SK-N-SH (cell line): ENCODE results near the gene APLP1.

Source experiments
- FOXM1 ChIP-seq: IDR thresholded peaks from 2 replicates; pipeline ENCODE4 v1.4.0; 2012; ENCODE audit warnings: low read depth, mild to moderate bottlenecking
- GABPA ChIP-seq: IDR thresholded peaks from 2 replicates; pipeline ENCODE4 v1.4.0; 2012; ENCODE audit warnings: low read depth, mild to moderate bottlenecking
- POLR2AphosphoS5 ChIP-seq: IDR thresholded peaks from 2 replicates; pipeline ENCODE4 v1.6.1; 2012; ENCODE audit warnings: low read depth, low read length
- RAD21 ChIP-seq: IDR thresholded peaks from 2 replicates; pipeline ENCODE4 v1.6.1; 2012; ENCODE audit warnings: mild to moderate bottlenecking, low read length
- REST ChIP-seq: IDR thresholded peaks from 2 replicates; pipeline ENCODE4 v1.6.1; 2012; ENCODE audit warnings: mild to moderate bottlenecking, low read depth, low read length, moderate library complexity
- SIN3A ChIP-seq: IDR thresholded peaks from 2 replicates; pipeline ENCODE4 v1.6.1; 2012; ENCODE audit warnings: low read depth, mild to moderate bottlenecking, low read length, moderate library complexity, borderline replicate concordance
- TCF12 ChIP-seq: IDR thresholded peaks from 2 replicates; pipeline ENCODE4 v1.4.0; 2012
- USF1 ChIP-seq: IDR thresholded peaks from 2 replicates; pipeline ENCODE4 v1.4.0; 2012; ENCODE audit warnings: low read depth, borderline replicate concordance
- TF ChIP-seq, protein P1 (sequence below): fragments of 200-600 bp; sonication (generic); IDR thresholded peaks from 2 replicates; pipeline ENCODE4 v1.6.1; 2017; ENCODE audit warnings: antibody characterized with exemption, mild to moderate bottlenecking, moderate library complexity
- TF ChIP-seq, protein P2 (sequence below): IDR thresholded peaks from 2 replicates; pipeline ENCODE4 v1.4.0; 2012; ENCODE audit warnings: low read depth
- TF ChIP-seq, protein P3 (sequence below): fragments of 150-350 bp; IDR thresholded peaks from 2 replicates; pipeline ENCODE4 v1.6.1; 2017; ENCODE audit warnings: antibody characterized with exemption, low read length, low read depth, borderline replicate concordance

DNA sequence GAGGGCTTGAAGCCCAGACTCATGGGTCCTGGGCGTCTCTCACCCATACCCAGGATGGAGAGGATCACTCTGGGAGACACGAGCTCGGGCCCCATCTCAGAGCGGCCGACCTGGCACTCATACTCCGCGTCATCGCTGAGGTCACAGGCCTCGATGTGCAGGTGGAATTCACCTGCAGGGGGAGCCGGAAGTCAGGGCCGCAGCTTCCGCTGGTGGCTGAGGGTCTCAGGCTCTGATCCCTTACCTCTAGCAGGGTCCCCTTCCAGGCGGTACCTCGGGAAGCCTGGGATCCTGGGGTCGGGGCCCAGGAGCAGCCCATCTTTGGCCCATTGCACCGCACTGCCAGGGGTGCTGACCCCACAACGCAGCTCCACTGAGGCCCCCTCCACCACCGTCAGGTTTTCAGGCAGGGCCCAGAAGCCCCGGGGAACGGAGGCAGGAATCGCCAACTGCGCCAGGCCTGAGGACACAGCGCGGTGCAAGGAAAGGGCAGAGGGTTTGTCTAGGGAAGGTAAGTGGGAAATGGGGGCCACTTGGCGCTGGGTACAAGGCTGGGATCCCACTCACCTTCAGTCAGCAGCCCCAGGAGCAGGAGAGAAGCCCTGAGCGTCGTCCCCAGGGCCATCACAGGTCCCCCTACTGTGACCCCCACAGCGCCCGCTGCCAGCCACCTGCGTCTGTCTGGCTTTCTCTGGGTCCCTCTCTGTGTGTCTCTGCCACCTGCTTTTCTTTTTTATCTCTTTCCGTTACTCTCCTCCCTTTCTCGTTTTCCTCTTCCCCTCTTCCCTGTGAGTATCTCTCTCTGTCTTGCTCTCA is 17.0 kb upstream of the APLP1 start:
- TF ChIP-seq RAD21 (peak; percentile 33; the same call in 1 of the 2 replicates), POLR2AphosphoS5 (no peak), GABPA (no peak), FOXM1 (no peak), REST (no peak), TCF12 (no peak), SIN3A (no peak), USF1 (no peak)
- TF ChIP-seq, protein P1, sequence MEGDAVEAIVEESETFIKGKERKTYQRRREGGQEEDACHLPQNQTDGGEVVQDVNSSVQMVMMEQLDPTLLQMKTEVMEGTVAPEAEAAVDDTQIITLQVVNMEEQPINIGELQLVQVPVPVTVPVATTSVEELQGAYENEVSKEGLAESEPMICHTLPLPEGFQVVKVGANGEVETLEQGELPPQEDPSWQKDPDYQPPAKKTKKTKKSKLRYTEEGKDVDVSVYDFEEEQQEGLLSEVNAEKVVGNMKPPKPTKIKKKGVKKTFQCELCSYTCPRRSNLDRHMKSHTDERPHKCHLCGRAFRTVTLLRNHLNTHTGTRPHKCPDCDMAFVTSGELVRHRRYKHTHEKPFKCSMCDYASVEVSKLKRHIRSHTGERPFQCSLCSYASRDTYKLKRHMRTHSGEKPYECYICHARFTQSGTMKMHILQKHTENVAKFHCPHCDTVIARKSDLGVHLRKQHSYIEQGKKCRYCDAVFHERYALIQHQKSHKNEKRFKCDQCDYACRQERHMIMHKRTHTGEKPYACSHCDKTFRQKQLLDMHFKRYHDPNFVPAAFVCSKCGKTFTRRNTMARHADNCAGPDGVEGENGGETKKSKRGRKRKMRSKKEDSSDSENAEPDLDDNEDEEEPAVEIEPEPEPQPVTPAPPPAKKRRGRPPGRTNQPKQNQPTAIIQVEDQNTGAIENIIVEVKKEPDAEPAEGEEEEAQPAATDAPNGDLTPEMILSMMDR: peak; percentile 17; the same call in 1 of the 2 replicates
- TF ChIP-seq, protein P2, sequence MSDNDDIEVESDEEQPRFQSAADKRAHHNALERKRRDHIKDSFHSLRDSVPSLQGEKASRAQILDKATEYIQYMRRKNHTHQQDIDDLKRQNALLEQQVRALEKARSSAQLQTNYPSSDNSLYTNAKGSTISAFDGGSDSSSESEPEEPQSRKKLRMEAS: no peak
- TF ChIP-seq, protein P3, sequence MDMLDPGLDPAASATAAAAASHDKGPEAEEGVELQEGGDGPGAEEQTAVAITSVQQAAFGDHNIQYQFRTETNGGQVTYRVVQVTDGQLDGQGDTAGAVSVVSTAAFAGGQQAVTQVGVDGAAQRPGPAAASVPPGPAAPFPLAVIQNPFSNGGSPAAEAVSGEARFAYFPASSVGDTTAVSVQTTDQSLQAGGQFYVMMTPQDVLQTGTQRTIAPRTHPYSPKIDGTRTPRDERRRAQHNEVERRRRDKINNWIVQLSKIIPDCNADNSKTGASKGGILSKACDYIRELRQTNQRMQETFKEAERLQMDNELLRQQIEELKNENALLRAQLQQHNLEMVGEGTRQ: no peak
